CD4-positive, CD25-positive, alpha-beta regulatory T cell (primary cell): Measurements from ENCODE around the gene STK24. TPM values are rescaled to one million over a fixed set of nuclear protein-coding genes. Genes with fewer than 3 reads are reported as not detected.

Experiments
- ATAC-seq, 2 donors: fragments of 150-1000 bp; cut with Tn5 transposase; one replicate each; pipeline ENCODE4 v1.10.0; 2021; ENCODE audit warnings: low read depth in 2 of 2, moderate number of reproducible peaks in 2 of 2, moderate library complexity in 1 of 2
- DNase-seq, 3 donors: peaks; one replicate each; pipeline versions ENCODE4 v3.0.0 to v3.0.0-alpha.2; 2012 to 2022; ENCODE audit warnings: mixed read lengths in 1 of 3
- H3K27ac ChIP-seq: one replicate; pipeline ENCODE4 v1.7.0; 2013; ENCODE audit warnings: mild to moderate bottlenecking, low read length; ENCODE audit not compliant: insufficient read depth, poor library complexity, severe bottlenecking
- H3K27me3 ChIP-seq: one replicate; pipeline ENCODE4 v1.7.0; 2013; ENCODE audit warnings: low read length; ENCODE audit not compliant: control insufficient read depth, insufficient read depth
- H3K36me3 ChIP-seq: one replicate; pipeline ENCODE4 v1.7.0; 2013; ENCODE audit warnings: mild to moderate bottlenecking, low read length, moderate library complexity; ENCODE audit not compliant: control insufficient read depth, insufficient read depth
- H3K4me1 ChIP-seq: 2 replicates; pipeline ENCODE4 v1.7.0; 2013; ENCODE audit warnings: mild to moderate bottlenecking, low read length; ENCODE audit not compliant: insufficient read depth, control insufficient read depth, poor library complexity, severe bottlenecking
- H3K4me3 ChIP-seq: one replicate; pipeline ENCODE4 v1.7.0; 2013; ENCODE audit warnings: low read depth, mild to moderate bottlenecking, low read length, moderate library complexity
- H3K9me3 ChIP-seq, 2 experiments: 1 replicate in 1 of 2; 2 replicates in 1 of 2; pipeline ENCODE4 v1.7.0; 2013; ENCODE audit warnings: low read length in 2 of 2, mild to moderate bottlenecking in 1 of 2, moderate library complexity in 1 of 2; ENCODE audit not compliant: control insufficient read depth in 2 of 2
- H3K27ac Mint-ChIP-seq, 3 donors: one replicate each; pipeline ENCODE4 v1.8.0; 2020 to 2022; ENCODE audit warnings: mild to moderate bottlenecking in 3 of 3, mixed read lengths in 3 of 3, moderate library complexity in 2 of 3
- H3K27me3 Mint-ChIP-seq: one replicate; pipeline ENCODE4 v1.8.0; 2022; ENCODE audit warnings: mild to moderate bottlenecking, mixed read lengths
- H3K36me3 Mint-ChIP-seq: one replicate; pipeline ENCODE4 v1.8.0; 2020; ENCODE audit warnings: mixed read lengths
- H3K4me1 Mint-ChIP-seq, 4 donors: one replicate each; pipeline ENCODE4 v1.8.0; 2020 to 2022; ENCODE audit warnings: mixed read lengths in 4 of 4, mild to moderate bottlenecking in 1 of 4
- H3K4me3 Mint-ChIP-seq, 4 donors: one replicate each; pipeline ENCODE4 v1.8.0; 2020 to 2022; ENCODE audit warnings: mild to moderate bottlenecking in 4 of 4, mixed read lengths in 4 of 4, moderate library complexity in 3 of 4
- H3K9me3 Mint-ChIP-seq, 7 donors: one replicate each; pipeline ENCODE4 v1.8.0; 2020 to 2022; ENCODE audit warnings: mixed read lengths in 7 of 7, mild to moderate bottlenecking in 3 of 7, moderate library complexity in 2 of 7
- polyA plus RNA-seq, 4 donors: library from polyadenylated mRNA; unstranded; fragments of 300-500 nt; fragmentation: Illumina TruSeq; gene quantifications; one replicate each; pipeline ENCODE4 v1.2.3, GENCODE V29; 2021
- total RNA-seq: library from RNA; stranded (reverse); gene quantifications from one replicate; pipeline ENCODE4 v1.2.3, GENCODE V29; 2022

STK24 gene
- total and polyA plus RNA-seq, 5 donors from 2014 or later = 26.7 to 141 (median 54.1) TPM

DNA sequence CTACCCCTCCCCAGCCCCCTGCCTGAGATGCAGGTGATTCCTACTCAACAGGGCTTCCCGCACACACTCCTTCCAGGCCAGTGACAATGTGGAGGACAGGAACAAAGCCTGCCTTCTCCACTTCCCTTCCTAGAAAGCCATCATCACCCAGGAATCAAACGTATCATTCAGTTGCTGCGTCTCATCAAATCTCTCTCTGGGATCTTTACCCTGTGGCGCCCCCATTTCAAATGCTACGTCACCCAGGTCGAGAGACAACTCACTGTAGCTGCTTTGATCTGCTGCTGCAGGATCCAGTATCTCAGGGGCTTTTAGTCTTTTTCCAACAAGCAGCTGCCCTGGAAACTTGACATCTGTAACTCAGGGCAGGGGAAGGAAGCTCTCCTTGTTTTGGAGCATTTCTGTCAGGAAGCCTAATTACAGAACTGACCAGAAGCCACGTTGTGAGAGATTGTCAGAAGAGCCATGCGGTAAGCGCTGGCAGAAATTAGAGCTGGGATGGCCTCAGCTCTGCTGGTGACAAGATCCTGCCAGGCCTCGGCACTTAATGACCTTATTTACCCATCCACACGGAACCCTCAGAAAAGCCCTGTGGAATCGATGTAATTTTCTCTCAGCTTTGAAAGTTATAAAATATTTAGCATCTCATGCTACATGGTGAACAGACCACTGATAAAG lies 140.5 kb downstream of the STK24 start:
- H3K4me3 ChIP-seq = no peak overlapping the region
- Mint-ChIP-seq H3K4me1 (peaks cover 0 to 4% (median 0%) of the 10 kb centered on the region in 4 donors), H3K36me3 (no peaks in the 10 kb centered on the region), H3K9me3 (no peaks in the 10 kb centered on the region), H3K27ac (peak overlapping the region in 1 of 3 donors; percentile 18), H3K4me3 (no peak overlapping the region), H3K27me3 (peaks cover 6% of the 10 kb centered on the region)
- H3K27me3 ChIP-seq = no peaks in the 10 kb centered on the region
- H3K9me3 ChIP-seq = no peaks in the 10 kb centered on the region
- H3K4me1 ChIP-seq = no peaks in the 10 kb centered on the region
- H3K36me3 ChIP-seq = no peaks in the 10 kb centered on the region
- ATAC-seq (no peak), DNase-seq (no peak)
- no peak overlapping the region for H3K27ac ChIP-seq

DNA sequence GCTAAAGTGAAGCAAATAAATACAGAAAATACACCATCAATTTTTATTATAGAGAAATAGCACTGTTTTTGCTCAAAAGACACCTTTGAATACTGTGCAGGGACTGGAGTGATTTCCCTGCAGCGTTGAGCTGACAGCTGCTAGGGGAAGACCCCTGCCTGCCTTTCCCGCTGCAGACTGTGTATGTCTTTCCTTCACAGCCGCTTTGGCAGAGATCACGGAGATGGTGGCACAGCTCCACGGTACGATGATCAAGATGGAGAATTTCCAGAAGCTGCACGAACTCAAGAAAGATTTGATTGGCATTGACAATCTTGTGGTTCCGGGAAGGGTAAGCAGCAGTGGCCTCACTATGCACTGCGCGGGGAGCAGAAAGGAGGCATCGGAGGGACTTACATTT lies 141.5 kb downstream of the STK24 start:
- peaks cover 10% of the 10 kb centered on the region for H3K27me3 Mint-ChIP-seq
- no peaks in the 10 kb centered on the region for H3K36me3 Mint-ChIP-seq
- H3K27ac Mint-ChIP-seq = no peak overlapping the region
- H3K9me3 ChIP-seq = no peaks in the 10 kb centered on the region
- no peak overlapping the region for H3K27ac ChIP-seq
- DNase-seq (no peak), ATAC-seq (no peak)
- H3K4me1 ChIP-seq = no peaks in the 10 kb centered on the region
- no peaks in the 10 kb centered on the region for H3K36me3 ChIP-seq
- H3K4me3 ChIP-seq = no peak overlapping the region
- peaks cover 0 to 4% (median 0%) of the 10 kb centered on the region in 4 donors for H3K4me1 Mint-ChIP-seq
- H3K4me3 Mint-ChIP-seq = no peak overlapping the region
- H3K27me3 ChIP-seq = no peaks in the 10 kb centered on the region
- H3K9me3 Mint-ChIP-seq = no peaks in the 10 kb centered on the region

DNA sequence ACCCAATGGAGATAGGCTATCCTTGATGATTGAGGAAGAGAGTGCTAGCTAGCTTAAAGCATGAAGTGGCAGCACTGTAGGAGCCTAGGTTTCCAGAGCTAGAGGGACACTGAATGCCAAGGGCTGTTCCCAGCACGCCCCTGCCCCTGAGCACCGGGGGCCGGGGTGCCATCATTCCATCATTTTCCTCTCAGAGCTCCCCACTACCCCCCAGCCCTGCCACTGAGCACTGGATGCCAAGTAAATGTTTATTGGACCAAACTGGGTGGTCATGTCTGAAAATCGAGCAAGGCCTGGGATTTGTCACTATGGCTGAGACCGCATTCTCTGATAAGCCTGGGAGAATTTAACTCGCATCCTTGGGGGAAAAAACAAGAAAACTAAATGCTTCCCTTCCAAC lies 142.8 kb downstream of the STK24 start:
- H3K36me3 Mint-ChIP-seq = no peaks in the 10 kb centered on the region

DNA sequence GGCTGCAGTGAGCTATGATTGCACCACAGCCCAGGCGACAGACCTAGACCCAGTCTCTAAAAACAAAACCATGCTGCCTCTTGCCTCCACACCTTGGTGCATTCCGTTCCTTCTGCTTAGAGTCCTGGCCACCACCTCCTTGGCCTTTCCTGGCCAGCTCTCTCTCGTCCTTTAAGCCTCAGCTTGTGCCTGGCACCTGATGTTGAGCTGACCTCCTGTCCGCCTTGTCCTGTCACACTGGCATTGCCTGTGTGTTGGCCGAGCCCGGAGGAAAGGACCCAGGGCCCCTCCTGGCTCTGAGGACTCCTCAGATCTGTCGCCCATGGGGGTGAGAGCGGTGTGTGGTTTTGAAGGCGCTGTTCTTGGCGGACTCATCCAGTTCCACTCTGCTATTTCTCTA lies 143.3 kb downstream of the STK24 start:
- peaks cover 18% of the 10 kb centered on the region for H3K27me3 Mint-ChIP-seq
- H3K36me3 Mint-ChIP-seq = no peaks in the 10 kb centered on the region
- peaks cover 0 to 4% (median 0%) of the 10 kb centered on the region in 4 donors for H3K4me1 Mint-ChIP-seq
- no peak overlapping the region for H3K4me3 Mint-ChIP-seq
- H3K27ac Mint-ChIP-seq = no peak overlapping the region
- DNase-seq (no peak), ATAC-seq (no peak)
- no peaks in the 10 kb centered on the region for H3K27me3 ChIP-seq
- H3K4me1 ChIP-seq = no peaks in the 10 kb centered on the region
- H3K9me3 Mint-ChIP-seq = no peaks in the 10 kb centered on the region
- H3K4me3 ChIP-seq = no peak overlapping the region
- H3K9me3 ChIP-seq = no peaks in the 10 kb centered on the region
- no peak overlapping the region for H3K27ac ChIP-seq
- H3K36me3 ChIP-seq = no peaks in the 10 kb centered on the region

More for the DNA sequence above, 142.8 kb downstream of the STK24 start:
- H3K4me3 Mint-ChIP-seq = no peak overlapping the region
- no peak overlapping the region for H3K4me3 ChIP-seq
- H3K27me3 Mint-ChIP-seq = peaks cover 16% of the 10 kb centered on the region
- no peak overlapping the region for H3K27ac Mint-ChIP-seq
- DNase-seq (no peak), ATAC-seq (no peak)
- H3K36me3 ChIP-seq = no peaks in the 10 kb centered on the region
- no peaks in the 10 kb centered on the region for H3K9me3 ChIP-seq
- H3K27ac ChIP-seq = no peak overlapping the region
- H3K4me1 ChIP-seq = no peaks in the 10 kb centered on the region
- H3K4me1 Mint-ChIP-seq = peaks cover 0 to 4% (median 0%) of the 10 kb centered on the region in 4 donors
- no peaks in the 10 kb centered on the region for H3K27me3 ChIP-seq
- H3K9me3 Mint-ChIP-seq = no peaks in the 10 kb centered on the region

DNA sequence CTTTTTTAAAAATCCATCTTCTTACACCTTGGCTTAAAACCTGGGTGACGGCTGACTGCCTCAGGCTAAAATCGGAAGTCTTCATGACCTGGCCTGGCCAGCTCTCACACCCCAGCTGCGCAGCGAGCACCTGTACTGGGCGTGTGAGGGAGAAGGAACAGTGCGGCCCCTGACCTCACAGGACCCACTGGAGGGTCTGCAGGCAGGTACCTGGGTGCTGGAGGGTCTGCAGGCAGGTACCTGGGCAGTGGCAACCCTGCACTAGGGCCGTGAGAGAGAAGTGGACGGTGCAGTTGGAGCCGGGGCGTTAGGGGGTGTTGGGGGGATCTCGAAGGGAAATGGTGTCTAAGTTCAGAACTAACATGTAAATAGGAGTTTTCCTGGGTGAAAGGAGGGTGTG lies 144.3 kb downstream of the STK24 start:
- peaks cover 22% of the 10 kb centered on the region for H3K27me3 Mint-ChIP-seq
- H3K4me3 Mint-ChIP-seq = no peak overlapping the region
- H3K36me3 Mint-ChIP-seq = no peaks in the 10 kb centered on the region

DNA sequence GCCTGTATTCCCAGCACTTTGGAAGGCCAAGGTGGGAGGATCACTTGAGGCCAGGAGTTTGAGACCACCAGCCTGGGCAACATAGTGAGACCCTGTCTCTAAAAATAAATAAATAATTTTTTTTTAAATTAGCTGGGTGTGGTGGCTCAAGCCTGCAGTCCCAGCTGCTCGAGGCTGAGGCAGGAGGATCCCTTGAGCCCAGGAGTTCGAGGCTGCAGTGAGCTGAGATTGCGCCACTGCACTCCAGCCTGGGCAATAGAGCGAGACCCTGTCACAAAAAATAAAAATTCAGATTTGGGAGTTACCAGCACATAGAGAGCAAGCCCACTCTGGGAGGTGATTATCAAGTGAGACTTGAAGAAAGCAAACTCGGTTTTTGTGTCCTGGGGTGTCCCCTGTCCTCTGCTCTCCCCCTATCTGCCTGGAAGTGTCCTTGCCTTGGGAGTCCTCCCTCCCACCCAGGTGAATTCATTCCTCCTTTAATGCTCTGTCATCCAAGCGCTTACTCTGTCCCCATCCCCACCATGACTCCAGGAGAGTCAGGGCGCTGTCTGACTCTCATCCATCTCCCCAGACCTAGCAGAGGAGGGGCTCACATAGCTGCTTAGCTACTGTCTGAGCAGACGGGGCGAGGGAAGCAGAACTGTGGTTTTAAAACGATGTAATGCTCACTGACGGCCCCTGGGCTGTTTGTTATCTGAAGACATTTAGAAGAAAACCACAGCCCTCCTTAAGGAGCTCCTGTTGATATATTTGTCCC lies 146.8 kb downstream of the STK24 start:
- Histone ChIP-seq H3K36me3 (no peaks in the 10 kb centered on the region), H3K9me3 (no peaks in the 10 kb centered on the region), H3K4me3 (no peak overlapping the region), H3K4me1 (no peaks in the 10 kb centered on the region), H3K27me3 (no peaks in the 10 kb centered on the region), H3K27ac (no peak overlapping the region)
- Mint-ChIP-seq H3K9me3 (peaks cover 0 to 1% (median 0%) of the 10 kb centered on the region in 7 donors), H3K4me1 (no peaks in the 10 kb centered on the region), H3K27me3 (peaks cover 27% of the 10 kb centered on the region), H3K36me3 (no peaks in the 10 kb centered on the region), H3K4me3 (no peak overlapping the region), H3K27ac (no peak overlapping the region)
- DNase-seq (no peak), ATAC-seq (no peak)

More for the DNA sequence above, 144.3 kb downstream of the STK24 start:
- Histone ChIP-seq H3K27me3 (no peaks in the 10 kb centered on the region), H3K27ac (no peak overlapping the region), H3K9me3 (no peaks in the 10 kb centered on the region), H3K4me3 (no peak overlapping the region), H3K4me1 (no peaks in the 10 kb centered on the region), H3K36me3 (no peaks in the 10 kb centered on the region)
- no peak for ATAC-seq
- no peak for DNase-seq
- H3K9me3 Mint-ChIP-seq = no peaks in the 10 kb centered on the region
- peak overlapping the region in 1 of 3 donors; percentile 8 for H3K27ac Mint-ChIP-seq
- H3K4me1 Mint-ChIP-seq = peaks cover 0 to 4% (median 0%) of the 10 kb centered on the region in 4 donors

DNA sequence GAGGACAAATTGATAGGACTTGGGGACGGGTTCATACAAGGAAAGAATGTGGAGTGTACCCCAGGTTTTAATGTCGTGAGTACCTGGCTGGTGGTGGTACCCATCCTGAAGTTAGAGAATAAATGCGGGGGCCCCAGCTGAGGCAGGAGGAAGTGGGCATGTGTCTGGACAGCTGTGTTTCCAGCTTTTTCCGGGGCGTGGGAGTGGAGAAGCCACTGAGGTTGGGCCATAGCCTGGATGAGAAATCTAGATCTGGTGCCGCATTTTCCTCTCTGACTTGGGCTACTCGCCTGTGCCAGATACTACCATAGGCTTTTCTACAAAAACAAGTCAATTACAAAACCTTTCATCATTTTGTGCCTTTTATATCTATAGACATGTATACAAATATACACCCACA lies 147.4 kb downstream of the STK24 start:
- Mint-ChIP-seq H3K9me3 (peaks cover 0 to 1% (median 0%) of the 10 kb centered on the region in 7 donors), H3K36me3 (no peaks in the 10 kb centered on the region), H3K27me3 (peaks cover 27% of the 10 kb centered on the region), H3K4me3 (no peak overlapping the region), H3K4me1 (no peaks in the 10 kb centered on the region), H3K27ac (no peak overlapping the region)
- DNase-seq (no peak), ATAC-seq (no peak)
- Histone ChIP-seq H3K9me3 (no peaks in the 10 kb centered on the region), H3K27me3 (no peaks in the 10 kb centered on the region), H3K27ac (no peak overlapping the region), H3K36me3 (no peaks in the 10 kb centered on the region), H3K4me3 (no peak overlapping the region), H3K4me1 (no peaks in the 10 kb centered on the region)
